Stomach (tissue), 4 donors: ENCODE results near the gene MCRS1.

Experiments
- POLR2AphosphoS5 ChIP-seq, 3 donors: sonication (generic); formaldehyde crosslinking; IDR thresholded peaks; one replicate each; pipeline ENCODE4 v1.6.1; 2016; ENCODE audit warnings: antibody characterized with exemption in 3 of 3
- TF ChIP-seq, protein P1 (sequence below), 7 experiments: fragments of 450-650 bp in 4 of 7; fragments of 200-600 bp in 3 of 7; sonication (generic) in 3 of 7; IDR thresholded peaks; one replicate each; pipeline ENCODE4 v1.5.1; 2016 to 2019; ENCODE audit warnings: antibody characterized with exemption in 7 of 7, control low read depth in 2 of 7, mild to moderate bottlenecking in 1 of 7

DNA sequence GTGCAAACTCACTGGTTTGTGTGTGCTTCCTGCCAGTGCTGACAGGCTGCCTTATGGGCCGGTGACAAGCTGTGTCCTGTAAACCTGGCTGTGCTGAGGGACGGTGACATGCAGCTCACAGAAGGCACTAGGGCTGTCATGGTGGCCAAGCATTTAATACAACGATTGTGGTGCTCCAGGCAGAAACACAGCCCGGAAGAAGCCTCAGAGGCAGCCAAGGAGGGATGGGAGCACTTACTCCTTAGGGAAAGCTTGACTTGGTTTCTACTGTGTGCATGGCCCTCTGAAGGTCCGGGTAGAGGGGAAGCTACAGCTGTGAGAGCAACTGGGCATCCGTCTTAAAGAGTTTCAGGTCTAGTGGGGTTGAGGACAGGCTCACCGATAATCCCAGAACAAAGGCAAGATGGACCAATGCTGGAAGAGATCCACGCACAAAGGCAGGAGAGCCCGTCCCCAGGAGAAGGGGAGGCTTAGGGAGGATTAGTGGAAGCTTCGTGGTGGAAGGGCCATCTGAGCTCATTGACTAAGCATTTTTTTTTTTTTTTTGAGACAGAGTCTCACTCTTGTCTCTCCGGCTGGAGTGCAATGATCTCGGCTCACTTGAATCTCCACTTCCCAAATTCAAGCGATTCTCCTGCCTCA lies 10.7 kb upstream of the MCRS1 start:
- TF ChIP-seq, protein P1, sequence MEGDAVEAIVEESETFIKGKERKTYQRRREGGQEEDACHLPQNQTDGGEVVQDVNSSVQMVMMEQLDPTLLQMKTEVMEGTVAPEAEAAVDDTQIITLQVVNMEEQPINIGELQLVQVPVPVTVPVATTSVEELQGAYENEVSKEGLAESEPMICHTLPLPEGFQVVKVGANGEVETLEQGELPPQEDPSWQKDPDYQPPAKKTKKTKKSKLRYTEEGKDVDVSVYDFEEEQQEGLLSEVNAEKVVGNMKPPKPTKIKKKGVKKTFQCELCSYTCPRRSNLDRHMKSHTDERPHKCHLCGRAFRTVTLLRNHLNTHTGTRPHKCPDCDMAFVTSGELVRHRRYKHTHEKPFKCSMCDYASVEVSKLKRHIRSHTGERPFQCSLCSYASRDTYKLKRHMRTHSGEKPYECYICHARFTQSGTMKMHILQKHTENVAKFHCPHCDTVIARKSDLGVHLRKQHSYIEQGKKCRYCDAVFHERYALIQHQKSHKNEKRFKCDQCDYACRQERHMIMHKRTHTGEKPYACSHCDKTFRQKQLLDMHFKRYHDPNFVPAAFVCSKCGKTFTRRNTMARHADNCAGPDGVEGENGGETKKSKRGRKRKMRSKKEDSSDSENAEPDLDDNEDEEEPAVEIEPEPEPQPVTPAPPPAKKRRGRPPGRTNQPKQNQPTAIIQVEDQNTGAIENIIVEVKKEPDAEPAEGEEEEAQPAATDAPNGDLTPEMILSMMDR (IDR thresholded peaks at IDR 0.05): no peak
- TF ChIP-seq POLR2AphosphoS5 (IDR thresholded peaks at IDR 0.05): no peak
